GM19467 (cell line): ENCODE results near the gene USPL1.
"Not testable (repeated sequence)": the region's sequence is repeated elsewhere in the genome, so short reads cannot be mapped to it uniquely, and the experiment has no call there.

Experiments used
- ATAC-seq: cut with Tn5 transposase; IDR thresholded peaks from one replicate; pipeline ENCODE4 v1.9.1; 2021; ENCODE audit warnings: mild to moderate bottlenecking, moderate library complexity; ENCODE audit not compliant: unreplicated experiment

The USPL1 gene

GRCh38 chr13:30617315-30618185 lies at the start of gene USPL1:
Gene USPL1, plus strand, starts transcription at chr13:30617920. Its CDS starts 3,221 bp downstream, at chr13:30621141.
- ATAC-seq = peak; percentile 86

GRCh38 chr13:30569901-30570576 lies 47.7 kb upstream of the USPL1 start:
- ATAC-seq = no peak

- ATAC-seq = no peak
Measured at GRCh38 chr13:30570691-30571090, 47.0 kb upstream of the USPL1 start.

GRCh38 chr13:30572859-30573275 lies 44.9 kb upstream of the USPL1 start:
- no peak for ATAC-seq

- no peak for ATAC-seq
Measured at GRCh38 chr13:30576528-30576927, 41.2 kb upstream of the USPL1 start.

GRCh38 chr13:30577401-30577852 lies 40.3 kb upstream of the USPL1 start:
- ATAC-seq = no peak

- ATAC-seq = no peak
Measured at GRCh38 chr13:30580852-30581502, 36.7 kb upstream of the USPL1 start.

GRCh38 chr13:30581582-30581981 lies 36.1 kb upstream of the USPL1 start:
- no peak for ATAC-seq

GRCh38 chr13:30584051-30584731 lies 33.5 kb upstream of the USPL1 start:
- no peak for ATAC-seq

GRCh38 chr13:30585748-30586262 lies 31.9 kb upstream of the USPL1 start:
- ATAC-seq = no peak

- ATAC-seq = no peak
Measured at GRCh38 chr13:30587231-30587630, 30.5 kb upstream of the USPL1 start.

- ATAC-seq = no peak
Measured at GRCh38 chr13:30587739-30588138, 30.0 kb upstream of the USPL1 start.

- ATAC-seq = no peak
Measured at GRCh38 chr13:30593001-30593400, 24.7 kb upstream of the USPL1 start.

GRCh38 chr13:30600496-30600895 lies 17.2 kb upstream of the USPL1 start:
- no peak for ATAC-seq

GRCh38 chr13:30601836-30602235 lies 15.9 kb upstream of the USPL1 start:
- no peak for ATAC-seq

- no peak for ATAC-seq
Measured at GRCh38 chr13:30605052-30605451, 12.7 kb upstream of the USPL1 start.

GRCh38 chr13:30607186-30607585 lies 10.5 kb upstream of the USPL1 start:
- ATAC-seq = not testable (repeated sequence)

- ATAC-seq = peak; percentile 98
Measured at GRCh38 chr13:30607908-30608307, 9.8 kb upstream of the USPL1 start.

GRCh38 chr13:30608364-30608763 lies 9.4 kb upstream of the USPL1 start:
- no peak for ATAC-seq

GRCh38 chr13:30610311-30610710 lies 7.4 kb upstream of the USPL1 start:
- no peak for ATAC-seq

- no peak for ATAC-seq
Measured at GRCh38 chr13:30615481-30615865, 2.2 kb upstream of the USPL1 start.
